HG03460 (cell line): Measurements from ENCODE around the gene YWHAH.

Source experiments
- ATAC-seq: cut with Tn5 transposase; IDR thresholded peaks from one replicate; pipeline ENCODE4 v1.9.1; 2021; ENCODE audit not compliant: unreplicated experiment

Gene YWHAH

GRCh38 chr22:31943978-31944699, at the start of gene YWHAH:
Gene YWHAH, plus strand, starts transcription at chr22:31944535. Its CDS starts 199 bp downstream, at chr22:31944734.
- peak; percentile 51 for ATAC-seq

GRCh38 chr22:31895411-31896123, 48.8 kb upstream of the YWHAH start:
- ATAC-seq: no peak

GRCh38 chr22:31896472-31896871, 47.9 kb upstream of the YWHAH start:
- no peak for ATAC-seq

GRCh38 chr22:31897842-31898805, 46.2 kb upstream of the YWHAH start:
- no peak for ATAC-seq

GRCh38 chr22:31898926-31899325, 45.4 kb upstream of the YWHAH start:
- ATAC-seq: no peak

GRCh38 chr22:31899669-31900068, 44.7 kb upstream of the YWHAH start:
- no peak for ATAC-seq

GRCh38 chr22:31901388-31902137, 42.8 kb upstream of the YWHAH start:
- no peak for ATAC-seq

GRCh38 chr22:31904651-31905050, 39.7 kb upstream of the YWHAH start:
- ATAC-seq: no peak

GRCh38 chr22:31905356-31905755, 39.0 kb upstream of the YWHAH start:
- no peak for ATAC-seq

- no peak for ATAC-seq
Measured at GRCh38 chr22:31906086-31906485, 38.2 kb upstream of the YWHAH start.

- ATAC-seq: no peak
Measured at GRCh38 chr22:31906569-31906968, 37.8 kb upstream of the YWHAH start.

- ATAC-seq: no peak
Measured at GRCh38 chr22:31909977-31910376, 34.4 kb upstream of the YWHAH start.

GRCh38 chr22:31911565-31912406, 32.5 kb upstream of the YWHAH start:
- ATAC-seq: no peak

GRCh38 chr22:31912407-31912743, 32.0 kb upstream of the YWHAH start:
- no peak for ATAC-seq

- ATAC-seq: no peak
Measured at GRCh38 chr22:31915586-31915985, 28.7 kb upstream of the YWHAH start.

- no peak for ATAC-seq
Measured at GRCh38 chr22:31917227-31917921, 27.0 kb upstream of the YWHAH start.

- no peak for ATAC-seq
Measured at GRCh38 chr22:31919730-31920129, 24.6 kb upstream of the YWHAH start.

GRCh38 chr22:31920306-31920705, 24.0 kb upstream of the YWHAH start:
- ATAC-seq: no peak

GRCh38 chr22:31921106-31921505, 23.2 kb upstream of the YWHAH start:
- ATAC-seq: no peak
